Stimulated activated CD8-positive, alpha-beta memory T cell treated with anti-CD3 and anti-CD28 coated beads, Interleukin-2, amount 100 ng/mL, for 48 hours (primary cell): ENCODE results near the gene DAB2IP.
A peak's percentile ranks its signal among the peaks of the same experiment; 100 is the strongest.
"Not testable (repeated sequence)": the region's sequence is repeated elsewhere in the genome, so short reads cannot be mapped to it uniquely, and the experiment has no call there.

ENCODE experiments used
- DNase-seq, 2 donors: peaks; one replicate each; pipeline ENCODE4 v3.0.0-alpha.2; 2020; ENCODE audit warnings: low read depth in 2 of 2

The DAB2IP gene

GRCh38 chr9:121644040-121644439 is 7.4 kb upstream of the DAB2IP start:
- DNase-seq: not testable (repeated sequence)

- DNase-seq: no peak
Observed at GRCh38 chr9:121645003-121645402, 6.4 kb upstream of the DAB2IP start.

- no peak for DNase-seq
Observed at GRCh38 chr9:121645853-121646807, 5.3 kb upstream of the DAB2IP start.

- no peak for DNase-seq
Observed at GRCh38 chr9:121646992-121647391, 4.4 kb upstream of the DAB2IP start.

- DNase-seq: no peak
Observed at GRCh38 chr9:121648172-121648571, 3.3 kb upstream of the DAB2IP start.

- DNase-seq: no peak
Observed at GRCh38 chr9:121648799-121649198, 2.6 kb upstream of the DAB2IP start.

- DNase-seq: no peak
Observed at GRCh38 chr9:121649476-121650216, 1.8 kb upstream of the DAB2IP start.

- DNase-seq: peak; percentile 15 to 21
Observed at GRCh38 chr9:121650217-121651007, 1.0 kb upstream of the DAB2IP start.

GRCh38 chr9:121651008-121651294 is 483 bp upstream of the DAB2IP start:
- DNase-seq: no peak

GRCh38 chr9:121652021-121652837 is 795 bp downstream of the DAB2IP start:
- DNase-seq: no peak

- DNase-seq: no peak
Observed at GRCh38 chr9:121652838-121653231, 1.4 kb downstream of the DAB2IP start.

GRCh38 chr9:121654499-121655140 is 3.2 kb downstream of the DAB2IP start:
- DNase-seq: no peak

GRCh38 chr9:121655231-121655755 is 3.9 kb downstream of the DAB2IP start:
- DNase-seq: no peak

- DNase-seq: no peak
Observed at GRCh38 chr9:121656941-121657470, 5.6 kb downstream of the DAB2IP start.

GRCh38 chr9:121658166-121658565 is 6.7 kb downstream of the DAB2IP start:
- DNase-seq: no peak

- DNase-seq: no peak
Observed at GRCh38 chr9:121658591-121658990, 7.2 kb downstream of the DAB2IP start.

GRCh38 chr9:121660367-121660766 is 8.9 kb downstream of the DAB2IP start:
- no peak for DNase-seq

GRCh38 chr9:121660876-121661275 is 9.4 kb downstream of the DAB2IP start:
- no peak for DNase-seq

- DNase-seq: no peak
Observed at GRCh38 chr9:121661328-121661727, 9.9 kb downstream of the DAB2IP start.

GRCh38 chr9:121662359-121662758 is 10.9 kb downstream of the DAB2IP start:
- no peak for DNase-seq
